Activated naive CD4-positive, alpha-beta T cell treated with anti-CD3 and anti-CD28 coated beads, Interleukin-2, amount 50 U/mL, for 24 hours (primary cell): Measurements from ENCODE around the gene TMCO1.

ENCODE experiments used
- H3K27ac Mint-ChIP-seq: one replicate; pipeline ENCODE4 v1.8.0; 2021; ENCODE audit warnings: mild to moderate bottlenecking, mixed read lengths
- H3K27me3 Mint-ChIP-seq: one replicate; pipeline ENCODE4 v1.8.0; 2021; ENCODE audit warnings: mixed read lengths
- H3K36me3 Mint-ChIP-seq: one replicate; pipeline ENCODE4 v1.8.0; 2021; ENCODE audit warnings: mixed read lengths
- H3K4me1 Mint-ChIP-seq: one replicate; pipeline ENCODE4 v1.8.0; 2021; ENCODE audit warnings: mixed read lengths
- H3K4me3 Mint-ChIP-seq: one replicate; pipeline ENCODE4 v1.8.0; 2021; ENCODE audit warnings: mild to moderate bottlenecking, mixed read lengths
- H3K9me3 Mint-ChIP-seq: one replicate; pipeline ENCODE4 v1.8.0; 2021; ENCODE audit warnings: mixed read lengths

TMCO1 gene

DNA sequence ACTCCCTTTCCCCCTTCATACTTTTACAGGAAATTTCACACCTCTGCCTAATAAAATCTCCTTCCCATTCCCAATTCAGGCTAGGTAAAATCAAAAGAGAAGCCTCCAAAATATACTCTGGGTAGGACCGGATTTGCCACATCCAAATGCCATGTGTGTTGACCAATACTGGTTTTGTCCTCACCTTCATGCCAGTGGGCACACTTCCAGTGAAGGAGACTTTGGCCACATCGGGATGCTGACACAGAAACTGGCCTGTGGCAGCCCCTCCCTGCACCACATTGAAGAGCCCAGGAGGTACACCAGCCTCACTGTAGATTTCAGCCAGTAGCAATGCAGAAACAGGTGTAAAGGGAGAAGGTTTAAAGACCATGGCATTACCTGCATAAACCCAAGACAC lies 88.4 kb downstream of the TMCO1 start:
- Mint-ChIP-seq H3K27ac (no peak overlapping the region), H3K27me3 (no peaks in the 10 kb centered on the region), H3K36me3 (peaks cover 35% of the 10 kb centered on the region), H3K4me3 (no peak overlapping the region), H3K4me1 (peaks cover 48% of the 10 kb centered on the region), H3K9me3 (no peaks in the 10 kb centered on the region)

DNA sequence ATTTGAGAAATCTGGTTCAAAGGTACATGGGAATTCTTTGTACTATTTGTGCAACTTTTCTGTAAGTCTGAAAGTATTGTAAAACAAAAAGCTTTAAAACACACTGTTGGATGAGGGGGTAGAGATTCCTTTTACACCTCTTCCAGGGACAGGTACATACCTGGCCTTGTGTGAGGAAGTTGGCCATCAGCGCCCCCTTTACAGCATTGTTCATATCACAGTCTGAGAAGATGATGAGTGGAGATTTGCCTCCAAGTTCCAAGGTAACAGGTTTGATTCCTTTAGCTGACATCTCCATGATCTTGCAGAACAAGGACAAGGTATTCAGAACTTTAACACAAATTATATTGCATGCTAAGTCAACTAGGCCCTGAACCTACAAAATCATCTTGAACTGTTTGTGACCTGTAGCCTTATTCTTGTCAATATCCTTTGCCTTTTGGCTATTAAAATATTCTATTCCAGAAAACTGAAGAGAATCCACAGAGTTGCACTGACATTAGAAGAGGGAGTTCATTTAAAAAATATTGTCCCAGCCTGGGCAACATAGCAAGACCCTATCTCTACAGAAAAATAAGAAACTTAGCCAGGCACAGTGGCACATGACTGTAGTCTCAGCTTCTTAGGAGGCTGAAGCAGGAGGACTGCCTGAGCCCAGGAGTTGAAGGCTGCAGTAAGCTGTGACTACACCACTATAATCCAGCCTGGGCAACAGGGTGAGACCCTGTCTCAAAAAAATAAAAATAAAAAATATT lies 89.2 kb downstream of the TMCO1 start:
- H3K27me3 Mint-ChIP-seq = no peaks in the 10 kb centered on the region

GRCh38 chr1:165678509-165678908 lies 90.2 kb downstream of the TMCO1 start:
- no peak overlapping the region for H3K4me3 Mint-ChIP-seq
- no peaks in the 10 kb centered on the region for H3K9me3 Mint-ChIP-seq
- peaks cover 35% of the 10 kb centered on the region for H3K36me3 Mint-ChIP-seq
- H3K27ac Mint-ChIP-seq = peak overlapping the region; percentile 3
- peaks cover 34% of the 10 kb centered on the region for H3K4me1 Mint-ChIP-seq
- H3K27me3 Mint-ChIP-seq = no peaks in the 10 kb centered on the region

More for the DNA sequence above, 89.2 kb downstream of the TMCO1 start:
- Mint-ChIP-seq H3K4me3 (no peak overlapping the region), H3K27ac (peak overlapping the region; percentile 41), H3K4me1 (peaks cover 40% of the 10 kb centered on the region), H3K36me3 (peaks cover 37% of the 10 kb centered on the region), H3K9me3 (no peaks in the 10 kb centered on the region)
